GM12878 (cell line): ENCODE measurements around the gene UNC13B. TPM values are rescaled to one million over a fixed set of nuclear protein-coding genes. Genes with fewer than 3 reads are reported as not detected.

ENCODE experiments used
- ATAC-seq: fragments of 200-7000 bp; cut with Tn5 transposase; 3 replicates; pipeline ENCODE4 v1.9.1; 2020; ENCODE audit warnings: mild to moderate bottlenecking, moderate library complexity
- BruUV-seq: library from RNA; stranded (reverse); fragments of 400-500 nt; replicated peaks from 2 replicates; lab custom pipeline; 2021; lab: Mats Ljungman, UMichigan
- CTCF ChIA-PET: fragments of 300-600 bp; sonication (Branson Sonifier 250); formaldehyde crosslinking; extraction: SDS; loops from one replicate; lab custom pipeline; 2021; ENCODE audit warnings: inconsistent platforms; lab: Yijun Ruan, JAX
- POLR2A ChIA-PET: fragments of 350-600 bp; formaldehyde crosslinking; extraction: SDS; loops from one replicate; lab custom pipeline; 2021; ENCODE audit warnings: inconsistent platforms; lab: Charles Lee
- RAD21 ChIA-PET: fragments of 300-600 bp; sonication (Branson Sonifier 250); formaldehyde crosslinking; loops from one replicate; lab custom pipeline; 2023; ENCODE audit warnings: antibody characterized with exemption; ENCODE audit not compliant: unreplicated experiment; lab: Charles Lee
- SMC1A ChIA-PET: fragments of 300-600 bp; sonication (Branson Sonifier 250); formaldehyde crosslinking; loops from one replicate; lab custom pipeline; 2023; ENCODE audit not compliant: unreplicated experiment, uncharacterized antibody; lab: Charles Lee
- DNase-seq: peaks from one replicate; pipeline ENCODE4 v3.0.0-alpha.2; 2011; ENCODE audit warnings: low read depth, low spot score
- FAIRE-seq: peaks from 3 replicates; lab custom pipeline; 2011; peaks lifted over from hg19 to GRCh38; lab: Jason Lieb, UNC
- H2AFZ ChIP-seq: 2 replicates; pipeline ENCODE4 v1.6.0; 2011; ENCODE audit warnings: low read depth, low read length, control low read depth; ENCODE audit not compliant: control insufficient read depth
- H3K27ac ChIP-seq: 2 replicates; pipeline ENCODE4 v1.5.1; 2011; ENCODE audit warnings: control low read depth; ENCODE audit not compliant: control insufficient read depth, insufficient read depth
- H3K27me3 ChIP-seq, 2 experiments: replicated peaks in 1 of 2; 2 replicates each; pipeline versions ENCODE4 v1.6.0 to v1.6.1; 2011; ENCODE audit warnings: low read length in 1 of 2; ENCODE audit not compliant: control insufficient read depth in 2 of 2, insufficient read depth in 2 of 2
- H3K36me3 ChIP-seq, 2 experiments: 2 replicates each; pipeline ENCODE4 v1.5.1; 2011; ENCODE audit warnings: low read length in 1 of 2; ENCODE audit not compliant: control insufficient read depth in 2 of 2, insufficient read depth in 2 of 2
- H3K4me1 ChIP-seq: 2 replicates; pipeline ENCODE4 v1.6.1; 2011; ENCODE audit warnings: mild to moderate bottlenecking, low read length, moderate library complexity, mixed read lengths; ENCODE audit not compliant: control insufficient read depth, insufficient read depth
- H3K4me2 ChIP-seq: 2 replicates; pipeline ENCODE4 v1.6.0; 2011; ENCODE audit warnings: control low read depth; ENCODE audit not compliant: control insufficient read depth, insufficient read depth
- H3K4me3 ChIP-seq: fragments of 200-600 bp; sonication (generic); 2 replicates; pipeline ENCODE4 v1.5.1; 2016
- H3K79me2 ChIP-seq: 2 replicates; pipeline ENCODE4 v1.6.0; 2011; ENCODE audit warnings: low read length; ENCODE audit not compliant: control insufficient read depth, insufficient read depth
- H3K9ac ChIP-seq: 2 replicates; pipeline ENCODE4 v1.8.0; 2011; ENCODE audit warnings: low read length, control low read depth, mixed read lengths; ENCODE audit not compliant: control insufficient read depth, insufficient read depth
- H3K9me3 ChIP-seq: replicated peaks from 3 replicates; pipeline ENCODE4 v1.5.1; 2011; ENCODE audit warnings: mild to moderate bottlenecking, low read length; ENCODE audit not compliant: control insufficient read depth, insufficient read depth
- H4K20me1 ChIP-seq: 2 replicates; pipeline ENCODE4 v1.6.0; 2011; ENCODE audit not compliant: control insufficient read depth, insufficient read depth
- FOS ChIP-seq: IDR thresholded peaks from 3 replicates; pipeline ENCODE4 v1.6.1; 2011; ENCODE audit warnings: borderline replicate concordance; ENCODE audit not compliant: insufficient read length; ENCODE audit errors: extremely low read depth
- KDM1A ChIP-seq: fragments of 200-600 bp; sonication (generic); IDR thresholded peaks from 2 replicates; pipeline ENCODE4 v1.6.1; 2016; ENCODE audit warnings: borderline replicate concordance
- RCOR1 ChIP-seq: conservative IDR thresholded peaks from 2 replicates; pipeline ENCODE4 v1.6.1; 2012; ENCODE audit warnings: low read depth, low read length, improper control_type of control experiment
- WGBS: methylation state at CpG from one replicate; pipeline ENCODE4 v1.1.6; 2016; ENCODE audit warnings: low lambda C conversion rate; ENCODE audit not compliant: insufficient replicate concordance, insufficient coverage; ENCODE audit errors: missing lambda C conversion rate; 5-methylcytosine and 5-hydroxymethylcytosine counted together
- in situ Hi-C: fragments of 300-500 bp; cut with MboI; formaldehyde crosslinking; loops from 9 replicates; pipeline ENCODE4 v1.14.3; 2018; ENCODE audit warnings: mixed read lengths
- intact Hi-C: fragments of 100-400 bp; cut with micrococcal nuclease; formaldehyde crosslinking; loops from one replicate; pipeline ENCODE4 v1.14.2; 2022; ENCODE audit not compliant: unreplicated experiment
- polyA plus RNA-seq, 11 experiments: library from polyadenylated mRNA; depleted of rRNA in 4 of 11; unstranded in 6 of 11; stranded (reverse) in 5 of 11; fragments of >200 nt; fragmentation: Nextera tagmentation in 4 of 11; fragmentation: Illumina TruSeq in 1 of 11; extraction: Ambion mirVana in 4 of 11; extraction: Trizol in 1 of 11; gene quantifications; 1 replicate in 1 of 11; 2 replicates in 10 of 11; pipeline versions ENCODE4 v1.2.1 to v1.2.3, GENCODE V29; 2011 to 2016; ENCODE audit warnings: inconsistent platforms in 2 of 11, missing spikeins in 2 of 11, low read depth in 1 of 11
- total RNA-seq, 4 experiments: library from RNA; depleted of rRNA in 3 of 4; stranded (reverse); fragments of >200 nt in 3 of 4; fragmentation: Illumina TruSeq in 1 of 4; extraction: Trizol in 1 of 4; gene quantifications; 2 replicates each; pipeline versions ENCODE4 v1.2.1 to v1.2.3, GENCODE V29; 2013 to 2021
- TF ChIP-seq, protein P1 (sequence below): fragments of 450-650 bp; IDR thresholded peaks from 2 replicates; pipeline ENCODE4 v1.6.1; 2018; ENCODE audit warnings: mild to moderate bottlenecking, low read depth, moderate library complexity; ENCODE audit not compliant: partially characterized antibody

The UNC13B gene
- total and polyA plus RNA-seq, 10 of the 15 experiments (the other 5 are each of a cell fraction or from before 2014, with no cell fraction given), result under 0.01 to 0.42 (median 0.06) TPM; not detected in 4

DNA sequence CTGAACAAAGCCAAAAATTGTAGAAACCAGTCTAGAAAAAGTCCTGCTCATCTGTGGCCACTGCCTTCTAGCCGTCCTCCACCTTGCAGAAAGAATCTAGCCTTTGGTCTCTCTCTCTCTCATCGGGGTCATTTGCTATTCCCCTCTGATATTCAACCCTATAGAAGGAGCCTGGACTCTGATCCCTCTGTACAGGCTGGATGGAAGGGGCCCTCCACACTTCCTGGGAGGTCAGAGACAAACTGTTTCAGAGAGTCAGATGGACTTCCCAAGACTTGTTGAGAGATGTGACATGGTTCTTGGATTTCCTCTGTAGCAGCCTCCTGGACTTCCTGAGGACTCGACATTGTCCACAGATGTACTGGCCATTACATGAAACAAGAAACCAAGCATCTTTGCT, 243.1 kb downstream of the UNC13B start:
- DNase-seq (no peak), FAIRE-seq (no peak), ATAC-seq (no peak)
- H2AFZ ChIP-seq, result no peak overlapping the region
- no peaks in the 10 kb centered on the region for H3K79me2 ChIP-seq
- no TSS peak for BruUV-seq
- intact Hi-C loops, result no loop called here
- in situ Hi-C loops, result no loop called here
- no peaks in the 10 kb centered on the region for H3K9me3 ChIP-seq
- CTCF ChIA-PET, result no interaction called here
- SMC1A ChIA-PET, result no interaction called here
- RAD21 ChIA-PET, result no interaction called here
- WGBS, result 0% methylated on average over 3 of the region's 3 CpGs
- H3K4me3 ChIP-seq, result no peak overlapping the region
- no peak overlapping the region for H3K9ac ChIP-seq
- no peak overlapping the region for H3K4me2 ChIP-seq
- POLR2A ChIA-PET, result no interaction called here
- H3K4me1 ChIP-seq, result no peaks in the 10 kb centered on the region
- H3K36me3 ChIP-seq, result no peaks in the 10 kb centered on the region
- no peaks in the 10 kb centered on the region; the same call in 1 of the 2 replicates for H4K20me1 ChIP-seq
- no peak overlapping the region for H3K27ac ChIP-seq
- no peaks in the 10 kb centered on the region; a peak in 1 of 4 replicates for H3K27me3 ChIP-seq
- TF ChIP-seq, protein P1, sequence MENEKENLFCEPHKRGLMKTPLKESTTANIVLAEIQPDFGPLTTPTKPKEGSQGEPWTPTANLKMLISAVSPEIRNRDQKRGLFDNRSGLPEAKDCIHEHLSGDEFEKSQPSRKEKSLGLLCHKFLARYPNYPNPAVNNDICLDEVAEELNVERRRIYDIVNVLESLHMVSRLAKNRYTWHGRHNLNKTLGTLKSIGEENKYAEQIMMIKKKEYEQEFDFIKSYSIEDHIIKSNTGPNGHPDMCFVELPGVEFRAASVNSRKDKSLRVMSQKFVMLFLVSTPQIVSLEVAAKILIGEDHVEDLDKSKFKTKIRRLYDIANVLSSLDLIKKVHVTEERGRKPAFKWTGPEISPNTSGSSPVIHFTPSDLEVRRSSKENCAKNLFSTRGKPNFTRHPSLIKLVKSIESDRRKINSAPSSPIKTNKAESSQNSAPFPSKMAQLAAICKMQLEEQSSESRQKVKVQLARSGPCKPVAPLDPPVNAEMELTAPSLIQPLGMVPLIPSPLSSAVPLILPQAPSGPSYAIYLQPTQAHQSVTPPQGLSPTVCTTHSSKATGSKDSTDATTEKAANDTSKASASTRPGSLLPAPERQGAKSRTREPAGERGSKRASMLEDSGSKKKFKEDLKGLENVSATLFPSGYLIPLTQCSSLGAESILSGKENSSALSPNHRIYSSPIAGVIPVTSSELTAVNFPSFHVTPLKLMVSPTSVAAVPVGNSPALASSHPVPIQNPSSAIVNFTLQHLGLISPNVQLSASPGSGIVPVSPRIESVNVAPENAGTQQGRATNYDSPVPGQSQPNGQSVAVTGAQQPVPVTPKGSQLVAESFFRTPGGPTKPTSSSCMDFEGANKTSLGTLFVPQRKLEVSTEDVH, result no peak
- TF ChIP-seq FOS (no peak), KDM1A (no peak), RCOR1 (no peak)
